Activated CD8-positive, alpha-beta T cell treated with anti-CD3 and anti-CD28 coated beads for 36 hours (primary cell): ENCODE results near the gene WDR90. TPM values are rescaled to one million over a fixed set of nuclear protein-coding genes. Genes with fewer than 3 reads are reported as not detected.

Experiments used
- ATAC-seq: fragments of 200-7000 bp; cut with Tn5 transposase; one replicate; pipeline ENCODE4 v1.10.0; 2021; ENCODE audit warnings: mild to moderate bottlenecking, moderate library complexity
- CTCF ChIA-PET: fragments of 350-600 bp; sonication (Branson Sonifier 250); formaldehyde crosslinking; loops from one replicate; lab custom pipeline; 2021; ENCODE audit warnings: antibody characterized with exemption; lab: Charles Lee
- POLR2A ChIA-PET: fragments of 350-600 bp; sonication (Branson Sonifier 250); formaldehyde crosslinking; loops from one replicate; lab custom pipeline; 2021; ENCODE audit warnings: antibody characterized with exemption; lab: Charles Lee
- DNase-seq: peaks from one replicate; pipeline ENCODE4 v3.0.0-alpha.2; 2020
- H3K27ac Mint-ChIP-seq: one replicate; pipeline ENCODE4 v1.8.0; 2021; ENCODE audit warnings: mild to moderate bottlenecking, mixed read lengths
- H3K27me3 Mint-ChIP-seq: one replicate; pipeline ENCODE4 v1.8.0; 2021; ENCODE audit warnings: mixed read lengths
- H3K36me3 Mint-ChIP-seq: one replicate; pipeline ENCODE4 v1.8.0; 2021; ENCODE audit warnings: low read depth, mixed read lengths
- H3K4me1 Mint-ChIP-seq: one replicate; pipeline ENCODE4 v1.8.0; 2021; ENCODE audit warnings: low read depth, mixed read lengths
- H3K4me3 Mint-ChIP-seq: one replicate; pipeline ENCODE4 v1.8.0; 2021; ENCODE audit warnings: mild to moderate bottlenecking, moderate library complexity, mixed read lengths
- H3K9me3 Mint-ChIP-seq: one replicate; pipeline ENCODE4 v1.8.0; 2021; ENCODE audit warnings: mixed read lengths
- intact Hi-C: fragments of 100-400 bp; cut with micrococcal nuclease; formaldehyde crosslinking; loops from one replicate; pipeline ENCODE4 v1.10.0; 2022
- total RNA-seq, 2 experiments: library from RNA; stranded (reverse); gene quantifications; one replicate each; pipeline ENCODE4 v1.2.3, GENCODE V29; 2021
- TF ChIP-seq, protein P1 (sequence below): fragments of 200-600 bp; IDR thresholded peaks from one replicate; pipeline ENCODE4 v1.8.0; 2022; ENCODE audit warnings: antibody characterized with exemption, mild to moderate bottlenecking

WDR90 gene
- total RNA-seq, 2 experiments from 2014 or later: 89.6 to 90.7 TPM

DNA sequence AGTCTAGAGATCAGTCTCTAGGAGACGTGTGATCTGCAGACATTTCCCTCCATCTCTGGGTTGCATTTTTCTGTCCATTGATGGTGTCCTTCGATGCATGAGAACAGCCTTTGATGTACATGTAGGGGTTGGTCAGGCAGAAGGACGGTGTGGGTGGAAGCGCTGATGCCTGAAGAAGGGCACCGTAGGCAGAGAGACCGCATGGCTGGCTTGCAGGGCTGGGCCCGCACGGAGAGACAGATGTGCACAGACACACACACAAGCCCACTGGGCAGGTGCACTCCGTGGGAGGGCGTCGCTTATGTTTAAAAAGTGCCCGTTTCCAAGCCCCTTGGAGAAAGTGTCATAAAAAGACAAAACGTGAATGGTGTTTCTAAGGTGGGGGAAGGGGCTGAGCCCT, 34.0 kb upstream of the WDR90 start:
- TF ChIP-seq, protein P1, sequence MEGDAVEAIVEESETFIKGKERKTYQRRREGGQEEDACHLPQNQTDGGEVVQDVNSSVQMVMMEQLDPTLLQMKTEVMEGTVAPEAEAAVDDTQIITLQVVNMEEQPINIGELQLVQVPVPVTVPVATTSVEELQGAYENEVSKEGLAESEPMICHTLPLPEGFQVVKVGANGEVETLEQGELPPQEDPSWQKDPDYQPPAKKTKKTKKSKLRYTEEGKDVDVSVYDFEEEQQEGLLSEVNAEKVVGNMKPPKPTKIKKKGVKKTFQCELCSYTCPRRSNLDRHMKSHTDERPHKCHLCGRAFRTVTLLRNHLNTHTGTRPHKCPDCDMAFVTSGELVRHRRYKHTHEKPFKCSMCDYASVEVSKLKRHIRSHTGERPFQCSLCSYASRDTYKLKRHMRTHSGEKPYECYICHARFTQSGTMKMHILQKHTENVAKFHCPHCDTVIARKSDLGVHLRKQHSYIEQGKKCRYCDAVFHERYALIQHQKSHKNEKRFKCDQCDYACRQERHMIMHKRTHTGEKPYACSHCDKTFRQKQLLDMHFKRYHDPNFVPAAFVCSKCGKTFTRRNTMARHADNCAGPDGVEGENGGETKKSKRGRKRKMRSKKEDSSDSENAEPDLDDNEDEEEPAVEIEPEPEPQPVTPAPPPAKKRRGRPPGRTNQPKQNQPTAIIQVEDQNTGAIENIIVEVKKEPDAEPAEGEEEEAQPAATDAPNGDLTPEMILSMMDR: no peak
- no peaks in the 10 kb centered on the region for H3K36me3 Mint-ChIP-seq
- no peak for ATAC-seq
- H3K4me1 Mint-ChIP-seq: peaks cover 5% of the 10 kb centered on the region
- ChIA-PET CTCF (no interaction called here), POLR2A (no interaction called here)
- intact Hi-C loops: no loop called here
- H3K4me3 Mint-ChIP-seq: no peak overlapping the region
- no peaks in the 10 kb centered on the region for H3K27me3 Mint-ChIP-seq
- H3K27ac Mint-ChIP-seq: no peak overlapping the region
- no peak for DNase-seq
- H3K9me3 Mint-ChIP-seq: no peaks in the 10 kb centered on the region

DNA sequence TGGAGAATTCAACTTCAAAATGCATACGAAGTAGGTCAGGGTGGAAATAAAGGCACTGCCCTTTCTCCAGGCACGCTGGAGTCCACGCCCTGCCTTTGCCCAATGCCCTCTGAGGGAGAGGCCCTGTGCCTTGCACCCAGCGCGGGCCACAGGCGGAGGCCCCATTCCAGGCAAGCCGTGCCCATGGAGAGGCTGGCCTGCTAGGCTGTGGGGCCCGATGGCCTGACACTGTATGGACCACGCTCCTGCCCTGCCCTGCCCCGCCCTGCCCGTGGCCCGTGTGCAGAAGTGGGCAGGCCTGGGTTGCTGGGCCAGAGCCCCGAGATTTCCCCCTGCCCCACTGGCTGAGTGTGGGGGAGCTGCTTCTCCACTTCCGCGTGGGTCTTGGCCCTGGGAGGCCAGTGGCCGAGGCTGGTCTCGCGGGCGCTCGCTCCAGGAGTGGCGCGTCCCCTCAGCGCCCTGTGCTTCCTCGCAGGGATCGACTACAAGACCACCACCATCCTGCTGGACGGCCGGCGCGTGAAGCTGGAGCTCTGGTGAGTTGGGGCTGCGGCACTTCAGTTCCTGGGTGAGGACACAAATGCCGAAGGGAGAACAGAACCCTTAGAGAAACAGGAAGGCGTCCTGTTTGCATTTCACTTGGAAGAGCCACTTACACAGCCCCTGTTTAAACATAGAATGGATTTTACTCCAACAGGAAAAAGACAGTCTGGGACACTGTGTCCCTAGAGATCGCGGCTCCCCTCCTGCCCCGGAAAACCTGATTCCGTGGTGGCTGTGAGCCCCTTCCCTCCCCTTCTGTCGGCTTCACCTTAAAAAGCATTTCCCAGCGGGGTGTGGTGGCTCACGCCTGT, 32.2 kb upstream of the WDR90 start:
- H3K27ac Mint-ChIP-seq: no peak overlapping the region
- no peak overlapping the region for H3K4me3 Mint-ChIP-seq
- peaks cover 5% of the 10 kb centered on the region for H3K4me1 Mint-ChIP-seq
- POLR2A ChIA-PET: no interaction called here
- TF ChIP-seq, protein P1: no peak
- H3K27me3 Mint-ChIP-seq: no peaks in the 10 kb centered on the region
- CTCF ChIA-PET: no interaction called here
- intact Hi-C loops: no loop called here
- DNase-seq: no peak
- no peaks in the 10 kb centered on the region for H3K9me3 Mint-ChIP-seq
- H3K36me3 Mint-ChIP-seq: peaks cover 2% of the 10 kb centered on the region
- ATAC-seq: no peak

DNA sequence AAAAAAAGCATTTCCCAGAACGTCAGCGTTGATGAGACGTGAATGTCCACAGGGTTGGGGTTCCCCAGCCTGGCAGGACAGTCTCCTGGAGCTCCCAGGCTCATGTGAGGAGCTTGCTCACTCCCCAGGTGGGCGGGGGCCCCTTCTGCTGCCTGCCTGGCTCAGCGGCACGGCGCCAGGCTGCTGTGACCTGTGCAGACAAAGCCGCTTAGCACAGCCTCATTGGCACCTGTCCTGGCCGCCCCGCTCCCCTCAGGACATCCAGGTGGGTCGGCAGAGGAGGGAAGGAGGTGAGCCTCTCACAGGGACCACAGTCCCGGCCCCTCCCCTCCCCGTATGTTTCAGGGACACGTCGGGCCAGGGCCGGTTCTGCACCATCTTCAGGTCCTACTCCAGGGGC, 31.3 kb upstream of the WDR90 start:
- CTCF ChIA-PET: no interaction called here
- intact Hi-C loops: no loop called here
- POLR2A ChIA-PET: no interaction called here
- no peak overlapping the region for H3K4me3 Mint-ChIP-seq
- TF ChIP-seq, protein P1: no peak
- DNase-seq (no peak), ATAC-seq (no peak)
- no peaks in the 10 kb centered on the region for H3K9me3 Mint-ChIP-seq
- H3K27ac Mint-ChIP-seq: no peak overlapping the region
- peaks cover 2% of the 10 kb centered on the region for H3K36me3 Mint-ChIP-seq
- H3K27me3 Mint-ChIP-seq: no peaks in the 10 kb centered on the region
- H3K4me1 Mint-ChIP-seq: peaks cover 6% of the 10 kb centered on the region

- ATAC-seq (no peak), DNase-seq (no peak)
- Mint-ChIP-seq H3K9me3 (no peaks in the 10 kb centered on the region), H3K4me1 (peaks cover 6% of the 10 kb centered on the region), H3K4me3 (no peak overlapping the region), H3K27me3 (no peaks in the 10 kb centered on the region), H3K36me3 (peaks cover 2% of the 10 kb centered on the region), H3K27ac (no peak overlapping the region)
- CTCF ChIA-PET: interaction anchor here (1.0 kb wide), 1 partner anchor 9 kb away, joined by 3 read pairs; no protein-coding TSS in a partner anchor
- intact Hi-C loops: no loop called here
- POLR2A ChIA-PET: no interaction called here
- TF ChIP-seq, protein P1: no peak
Measured at GRCh38 chr16:619476-620100, 29.6 kb upstream of the WDR90 start.
